Activated CD8-positive, alpha-beta memory T cell treated with anti-CD3 and anti-CD28 coated beads, Interleukin-2, amount 50 U/mL, for 24 hours (primary cell): Measurements from ENCODE around the gene KLHL22.

Source experiments
- DNase-seq: peaks from one replicate; pipeline ENCODE4 v3.0.0-alpha.2; 2020; ENCODE audit errors: extremely low read depth

KLHL22 gene

GRCh38 chr22:20446383-20446970, 49.1 kb downstream of the KLHL22 start:
- DNase-seq: no peak

GRCh38 chr22:20444325-20444724, 51.3 kb downstream of the KLHL22 start:
- no peak for DNase-seq

- DNase-seq: no peak
Observed at GRCh38 chr22:20442485-20443284, 52.9 kb downstream of the KLHL22 start.

- DNase-seq: no peak
Observed at GRCh38 chr22:20441631-20442484, 53.7 kb downstream of the KLHL22 start.

GRCh38 chr22:20440637-20441591, 54.7 kb downstream of the KLHL22 start:
- DNase-seq: no peak

- DNase-seq: no peak
Observed at GRCh38 chr22:20439928-20440575, 55.5 kb downstream of the KLHL22 start.

- no peak for DNase-seq
Observed at GRCh38 chr22:20439556-20439927, 56.1 kb downstream of the KLHL22 start.

GRCh38 chr22:20438678-20439492, 56.7 kb downstream of the KLHL22 start:
- DNase-seq: no peak

GRCh38 chr22:20438427-20438677, 57.2 kb downstream of the KLHL22 start:
- no peak for DNase-seq

GRCh38 chr22:20437613-20438426, 57.8 kb downstream of the KLHL22 start, which contains the start of gene SCARF2:
TSS of gene SCARF2 (minus strand) at chr22:20437825. CDS start at chr22:20437754, 71 bp downstream.
- no peak for DNase-seq

- DNase-seq: no peak
Observed at GRCh38 chr22:20436768-20437612, 58.6 kb downstream of the KLHL22 start.

GRCh38 chr22:20436307-20436767, 59.3 kb downstream of the KLHL22 start:
- DNase-seq: no peak

- DNase-seq: no peak
Observed at GRCh38 chr22:20435436-20436306, 59.9 kb downstream of the KLHL22 start.

- no peak for DNase-seq
Observed at GRCh38 chr22:20434773-20435172, 60.8 kb downstream of the KLHL22 start.

- DNase-seq: no peak
Observed at GRCh38 chr22:20434264-20434751, 61.3 kb downstream of the KLHL22 start.

- no peak for DNase-seq
Observed at GRCh38 chr22:20433686-20434241, 61.8 kb downstream of the KLHL22 start.

GRCh38 chr22:20433191-20433590, 62.4 kb downstream of the KLHL22 start:
- no peak for DNase-seq
